Nephron progenitor cell (in vitro differentiated cells): ENCODE data around the gene PDIA2.
A peak's percentile ranks its signal among the peaks of the same experiment; 100 is the strongest.

Source experiments
- DNase-seq: peaks from one replicate; pipeline ENCODE4 v3.0.0; 2021
- H3K27ac Mint-ChIP-seq: 2 replicates; pipeline ENCODE4 v1.8.0; 2021; ENCODE audit warnings: mild to moderate bottlenecking, moderate library complexity, mixed read lengths
- H3K27me3 Mint-ChIP-seq: 2 replicates; pipeline ENCODE4 v1.8.0; 2021; ENCODE audit warnings: mild to moderate bottlenecking, low read depth, mixed read lengths; ENCODE audit not compliant: poor library complexity
- H3K36me3 Mint-ChIP-seq: 2 replicates; pipeline ENCODE4 v1.8.0; 2021; ENCODE audit warnings: low read depth, mixed read lengths
- H3K4me1 Mint-ChIP-seq: 2 replicates; pipeline ENCODE4 v1.8.0; 2021; ENCODE audit warnings: mixed read lengths
- H3K4me3 Mint-ChIP-seq: 2 replicates; pipeline ENCODE4 v1.8.0; 2021; ENCODE audit warnings: mild to moderate bottlenecking, moderate library complexity, mixed read lengths
- H3K9me3 Mint-ChIP-seq: 2 replicates; pipeline ENCODE4 v1.8.0; 2021; ENCODE audit warnings: mild to moderate bottlenecking, moderate library complexity, mixed read lengths
- TF ChIP-seq, protein P1 (sequence below): fragments of 200-600 bp; sonication (generic); IDR thresholded peaks from 2 replicates; pipeline ENCODE4 v1.5.0; 2021; ENCODE audit warnings: antibody characterized with exemption

The PDIA2 gene

DNA sequence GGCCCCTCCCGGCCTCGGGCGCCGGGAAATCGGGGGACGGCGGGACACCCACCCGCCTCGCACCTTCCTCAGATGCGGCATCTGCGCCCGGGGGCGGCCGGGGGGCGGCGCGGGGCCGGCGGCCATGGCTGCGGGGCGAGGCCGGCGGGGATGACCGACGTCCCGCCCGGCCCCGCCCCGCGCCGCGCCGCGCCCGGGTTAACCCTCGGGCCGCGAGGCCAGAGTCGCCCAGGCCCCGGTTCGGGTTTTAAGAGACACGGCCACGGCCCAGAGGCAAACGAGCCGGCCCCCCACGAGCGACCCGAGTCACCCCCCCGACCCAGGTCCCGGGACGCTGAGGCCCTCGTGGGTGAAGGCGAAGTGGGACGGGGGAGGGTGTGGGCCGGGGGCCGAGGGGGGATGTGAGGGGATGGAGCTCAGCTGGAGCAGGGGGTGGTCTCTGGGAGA lies 7.2 kb upstream of the PDIA2 start, which contains the start of gene RGS11:
RGS11 (minus strand) TSS at position 159 of the 447 bp plus-strand sequence; CDS start at position 126, 33 bp downstream.
- no peak within 1 kb of the TSS for H3K27ac Mint-ChIP-seq
- DNase-seq = peak; percentile 35
- no peaks in the 10 kb centered on the region for H3K9me3 Mint-ChIP-seq
- no peaks in the 10 kb centered on the region for H3K4me1 Mint-ChIP-seq
- peaks cover 75% of the 10 kb centered on the region for H3K27me3 Mint-ChIP-seq
- H3K36me3 Mint-ChIP-seq = no peaks in the 10 kb centered on the region
- peak within 1 kb of the TSS; percentile 76 for H3K4me3 Mint-ChIP-seq
- TF ChIP-seq, protein P1, sequence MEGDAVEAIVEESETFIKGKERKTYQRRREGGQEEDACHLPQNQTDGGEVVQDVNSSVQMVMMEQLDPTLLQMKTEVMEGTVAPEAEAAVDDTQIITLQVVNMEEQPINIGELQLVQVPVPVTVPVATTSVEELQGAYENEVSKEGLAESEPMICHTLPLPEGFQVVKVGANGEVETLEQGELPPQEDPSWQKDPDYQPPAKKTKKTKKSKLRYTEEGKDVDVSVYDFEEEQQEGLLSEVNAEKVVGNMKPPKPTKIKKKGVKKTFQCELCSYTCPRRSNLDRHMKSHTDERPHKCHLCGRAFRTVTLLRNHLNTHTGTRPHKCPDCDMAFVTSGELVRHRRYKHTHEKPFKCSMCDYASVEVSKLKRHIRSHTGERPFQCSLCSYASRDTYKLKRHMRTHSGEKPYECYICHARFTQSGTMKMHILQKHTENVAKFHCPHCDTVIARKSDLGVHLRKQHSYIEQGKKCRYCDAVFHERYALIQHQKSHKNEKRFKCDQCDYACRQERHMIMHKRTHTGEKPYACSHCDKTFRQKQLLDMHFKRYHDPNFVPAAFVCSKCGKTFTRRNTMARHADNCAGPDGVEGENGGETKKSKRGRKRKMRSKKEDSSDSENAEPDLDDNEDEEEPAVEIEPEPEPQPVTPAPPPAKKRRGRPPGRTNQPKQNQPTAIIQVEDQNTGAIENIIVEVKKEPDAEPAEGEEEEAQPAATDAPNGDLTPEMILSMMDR = no peak

DNA sequence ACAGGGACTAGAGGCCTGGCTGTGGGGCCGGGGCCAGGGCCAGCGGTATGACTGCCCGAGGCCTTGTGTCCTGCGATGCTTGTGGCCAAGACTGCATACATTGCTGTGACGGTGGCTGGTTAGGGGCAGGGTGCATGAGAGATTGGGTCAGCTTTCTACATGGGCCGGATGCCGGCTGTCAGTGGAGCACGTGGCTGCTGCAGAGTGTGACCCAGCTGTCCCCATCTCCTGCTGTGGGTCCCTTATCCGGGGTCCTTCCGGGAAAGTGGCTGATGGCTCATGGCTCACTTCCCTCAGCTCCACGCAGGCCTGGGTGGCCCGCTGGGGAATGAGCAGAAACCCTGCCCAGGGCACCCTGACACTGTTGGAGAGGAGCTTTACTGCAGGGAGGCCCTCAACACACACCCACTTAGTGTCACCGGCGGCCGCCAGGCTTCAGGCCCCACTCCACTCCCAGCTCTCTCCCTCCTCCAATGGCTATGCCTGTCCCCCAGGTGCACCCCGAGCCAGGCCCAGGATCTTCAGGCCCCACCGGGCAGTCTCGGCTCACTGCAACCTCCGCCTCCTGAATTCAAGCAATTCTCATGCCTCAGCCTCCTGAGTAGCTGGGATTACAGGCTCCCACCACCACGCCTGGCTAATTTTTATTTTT lies 6.4 kb upstream of the PDIA2 start:
- TF ChIP-seq, protein P1 = no peak
- no peaks in the 10 kb centered on the region for H3K4me1 Mint-ChIP-seq
- no peaks in the 10 kb centered on the region for H3K36me3 Mint-ChIP-seq
- no peaks in the 10 kb centered on the region for H3K9me3 Mint-ChIP-seq
- peak overlapping the region; percentile 76 for H3K4me3 Mint-ChIP-seq
- peaks cover 79% of the 10 kb centered on the region for H3K27me3 Mint-ChIP-seq
- DNase-seq = no peak
- no peak overlapping the region for H3K27ac Mint-ChIP-seq

DNA sequence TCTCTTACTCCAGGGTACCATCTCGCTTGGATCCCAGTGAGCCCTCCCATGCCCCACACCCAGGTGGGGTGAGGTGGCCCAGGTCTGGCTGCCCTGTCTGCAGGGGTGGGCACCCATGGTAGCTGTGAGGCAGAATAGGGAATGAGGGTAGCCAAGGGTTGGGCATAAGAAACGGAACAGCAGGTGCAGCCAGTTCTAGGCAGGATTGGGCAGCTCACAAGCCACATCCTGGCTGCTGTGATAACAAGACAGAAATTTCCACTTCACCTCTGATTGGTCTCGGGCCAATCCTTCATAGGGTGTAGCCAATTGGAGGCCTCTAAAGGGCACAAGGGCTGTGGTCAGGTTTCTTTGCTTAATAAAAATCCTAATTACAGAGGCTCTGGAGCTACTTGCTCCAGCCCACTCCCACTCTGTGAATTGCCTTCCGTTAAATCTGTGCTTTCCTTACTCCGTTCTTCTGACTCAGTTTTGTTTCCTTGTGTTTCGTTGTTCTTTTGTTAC lies 4.0 kb upstream of the PDIA2 start:
- H3K36me3 Mint-ChIP-seq = no peaks in the 10 kb centered on the region
- no peak for DNase-seq
- no peaks in the 10 kb centered on the region for H3K9me3 Mint-ChIP-seq
- peaks cover 75% of the 10 kb centered on the region for H3K27me3 Mint-ChIP-seq
- TF ChIP-seq, protein P1 = no peak
- H3K4me1 Mint-ChIP-seq = no peaks in the 10 kb centered on the region
- no peak overlapping the region for H3K4me3 Mint-ChIP-seq
- no peak overlapping the region for H3K27ac Mint-ChIP-seq

DNA sequence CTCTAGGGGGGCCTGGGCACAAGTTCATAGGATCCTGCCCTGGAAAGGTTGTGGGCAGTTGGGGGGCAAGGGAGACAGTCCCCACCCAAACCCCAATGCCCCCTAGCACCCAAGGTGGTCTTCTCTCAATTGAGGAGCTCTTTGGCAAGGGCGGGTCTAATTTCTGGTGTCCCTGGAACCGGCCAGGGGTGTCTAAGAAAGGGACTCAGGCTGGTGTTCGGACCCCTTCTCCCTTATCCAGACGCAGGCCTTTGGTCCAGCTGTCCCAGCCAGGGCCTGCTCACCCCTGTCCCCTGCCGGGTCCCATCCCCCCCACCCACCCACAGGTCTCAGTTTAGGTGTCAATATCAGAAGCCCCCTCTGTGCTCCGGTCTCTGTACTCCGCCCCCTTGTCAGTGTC lies 3.4 kb upstream of the PDIA2 start:
- H3K4me3 Mint-ChIP-seq = peak overlapping the region; percentile 48
- no peak overlapping the region for H3K27ac Mint-ChIP-seq
- TF ChIP-seq, protein P1 = no peak
- peaks cover 69% of the 10 kb centered on the region for H3K27me3 Mint-ChIP-seq
- no peaks in the 10 kb centered on the region for H3K36me3 Mint-ChIP-seq
- H3K9me3 Mint-ChIP-seq = no peaks in the 10 kb centered on the region
- H3K4me1 Mint-ChIP-seq = no peaks in the 10 kb centered on the region
- DNase-seq = no peak

DNA sequence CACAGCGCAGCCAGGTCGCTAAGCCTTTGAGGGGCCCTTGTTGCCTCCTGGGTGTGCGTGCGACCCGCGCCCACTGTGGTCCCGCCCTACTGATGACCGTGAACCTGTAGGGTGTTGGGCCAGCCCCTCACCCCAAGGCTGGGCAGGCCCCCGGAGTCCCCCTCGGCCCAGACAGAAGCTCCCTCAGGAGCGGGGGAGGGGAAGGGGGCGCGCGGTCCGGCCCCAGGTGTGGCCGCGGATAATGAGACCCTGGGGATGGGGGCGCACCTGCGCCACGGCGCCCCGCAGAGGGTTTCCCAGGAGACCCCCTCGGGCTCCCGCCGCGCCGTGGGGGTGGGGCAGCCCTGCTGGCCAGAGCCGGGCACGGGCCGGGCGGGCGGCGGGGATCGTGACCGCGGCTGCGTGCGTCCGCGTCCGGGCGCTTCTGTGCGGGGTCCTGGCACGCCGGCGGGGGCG lies 2.9 kb upstream of the PDIA2 start:
- H3K27me3 Mint-ChIP-seq = peaks cover 64% of the 10 kb centered on the region
- H3K4me3 Mint-ChIP-seq = peak overlapping the region; percentile 48
- no peaks in the 10 kb centered on the region for H3K36me3 Mint-ChIP-seq

More for the DNA sequence above, 2.9 kb upstream of the PDIA2 start:
- no peaks in the 10 kb centered on the region for H3K4me1 Mint-ChIP-seq
- no peaks in the 10 kb centered on the region for H3K9me3 Mint-ChIP-seq
- peak; percentile 53 for DNase-seq
- H3K27ac Mint-ChIP-seq = no peak overlapping the region
- TF ChIP-seq, protein P1 = no peak
